Brain microvascular endothelial cell (primary cell): Measurements from ENCODE around the gene SCAF4.

Source experiments
- DNase-seq: peaks from one replicate; pipeline ENCODE4 v3.0.0-alpha.2; 2020
- H3K27ac ChIP-seq: fragments of 250-450 bp; sonication (Bioruptor Pico); 2 replicates; pipeline ENCODE4 v1.5.1; 2020; ENCODE audit warnings: mild to moderate bottlenecking, moderate library complexity
- H3K27me3 ChIP-seq: fragments of 250-450 bp; sonication (Bioruptor Pico); replicated peaks from 2 replicates; pipeline ENCODE4 v1.5.1; 2020; ENCODE audit warnings: mild to moderate bottlenecking
- H3K36me3 ChIP-seq: fragments of 250-450 bp; sonication (Bioruptor Pico); replicated peaks from 2 replicates; pipeline ENCODE4 v1.5.1; 2020; ENCODE audit warnings: mild to moderate bottlenecking
- H3K4me3 ChIP-seq: 2 replicates; pipeline ENCODE4 v1.5.1; 2011; ENCODE audit warnings: low read depth, mild to moderate bottlenecking, control low read depth, low read length, moderate library complexity
- in situ Hi-C: cut with HindIII; loops from 2 replicates; pipeline ENCODE4 v1.10.0; 2017; ENCODE audit warnings: low sequenced_read_pairs, low pct_ligation_motif_present
- TF ChIP-seq, protein P1 (sequence below): IDR thresholded peaks from 2 replicates; pipeline ENCODE4 v1.5.1; 2011; ENCODE audit warnings: low read depth, mild to moderate bottlenecking, moderate library complexity, low read length, control low read depth, inconsistent platforms; ENCODE audit errors: missing control alignments

Gene SCAF4

DNA sequence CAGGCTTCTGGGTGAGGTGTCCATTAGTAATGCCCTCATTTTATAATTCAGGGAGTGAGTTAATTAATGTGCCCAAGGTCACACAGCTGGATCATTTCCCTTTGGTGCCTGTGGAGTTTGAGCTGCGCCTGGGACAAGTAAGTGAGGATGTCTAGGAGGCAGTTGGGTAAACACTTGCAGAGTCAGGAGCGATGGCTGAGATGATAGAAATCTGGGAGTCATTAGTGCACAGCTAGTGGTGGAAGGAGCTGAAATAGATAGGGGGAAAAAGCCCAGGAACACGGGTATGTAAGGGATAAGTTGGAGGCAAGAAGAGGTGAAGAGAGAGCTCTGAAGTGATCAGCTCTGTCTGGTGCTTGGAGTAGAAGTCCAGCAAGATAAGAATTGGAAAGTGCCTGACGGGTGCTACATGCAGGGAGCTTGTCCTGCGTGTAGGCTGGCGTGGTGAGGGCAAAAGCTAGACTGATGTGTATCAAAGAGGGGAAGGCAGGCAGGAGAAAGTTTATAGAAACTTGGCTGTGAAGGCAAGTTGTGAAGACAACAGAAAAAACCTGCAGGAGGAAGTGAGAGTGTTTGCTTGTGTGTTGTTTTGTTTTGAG, 1.7 kb upstream of the SCAF4 start:
- Histone ChIP-seq H3K4me3 (no peak overlapping the region), H3K36me3 (no peaks in the 10 kb centered on the region), H3K27ac (no peak overlapping the region), H3K27me3 (no peaks in the 10 kb centered on the region)
- no peak for DNase-seq
- in situ Hi-C loops: no loop called here
- TF ChIP-seq, protein P1, sequence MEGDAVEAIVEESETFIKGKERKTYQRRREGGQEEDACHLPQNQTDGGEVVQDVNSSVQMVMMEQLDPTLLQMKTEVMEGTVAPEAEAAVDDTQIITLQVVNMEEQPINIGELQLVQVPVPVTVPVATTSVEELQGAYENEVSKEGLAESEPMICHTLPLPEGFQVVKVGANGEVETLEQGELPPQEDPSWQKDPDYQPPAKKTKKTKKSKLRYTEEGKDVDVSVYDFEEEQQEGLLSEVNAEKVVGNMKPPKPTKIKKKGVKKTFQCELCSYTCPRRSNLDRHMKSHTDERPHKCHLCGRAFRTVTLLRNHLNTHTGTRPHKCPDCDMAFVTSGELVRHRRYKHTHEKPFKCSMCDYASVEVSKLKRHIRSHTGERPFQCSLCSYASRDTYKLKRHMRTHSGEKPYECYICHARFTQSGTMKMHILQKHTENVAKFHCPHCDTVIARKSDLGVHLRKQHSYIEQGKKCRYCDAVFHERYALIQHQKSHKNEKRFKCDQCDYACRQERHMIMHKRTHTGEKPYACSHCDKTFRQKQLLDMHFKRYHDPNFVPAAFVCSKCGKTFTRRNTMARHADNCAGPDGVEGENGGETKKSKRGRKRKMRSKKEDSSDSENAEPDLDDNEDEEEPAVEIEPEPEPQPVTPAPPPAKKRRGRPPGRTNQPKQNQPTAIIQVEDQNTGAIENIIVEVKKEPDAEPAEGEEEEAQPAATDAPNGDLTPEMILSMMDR: no peak

DNA sequence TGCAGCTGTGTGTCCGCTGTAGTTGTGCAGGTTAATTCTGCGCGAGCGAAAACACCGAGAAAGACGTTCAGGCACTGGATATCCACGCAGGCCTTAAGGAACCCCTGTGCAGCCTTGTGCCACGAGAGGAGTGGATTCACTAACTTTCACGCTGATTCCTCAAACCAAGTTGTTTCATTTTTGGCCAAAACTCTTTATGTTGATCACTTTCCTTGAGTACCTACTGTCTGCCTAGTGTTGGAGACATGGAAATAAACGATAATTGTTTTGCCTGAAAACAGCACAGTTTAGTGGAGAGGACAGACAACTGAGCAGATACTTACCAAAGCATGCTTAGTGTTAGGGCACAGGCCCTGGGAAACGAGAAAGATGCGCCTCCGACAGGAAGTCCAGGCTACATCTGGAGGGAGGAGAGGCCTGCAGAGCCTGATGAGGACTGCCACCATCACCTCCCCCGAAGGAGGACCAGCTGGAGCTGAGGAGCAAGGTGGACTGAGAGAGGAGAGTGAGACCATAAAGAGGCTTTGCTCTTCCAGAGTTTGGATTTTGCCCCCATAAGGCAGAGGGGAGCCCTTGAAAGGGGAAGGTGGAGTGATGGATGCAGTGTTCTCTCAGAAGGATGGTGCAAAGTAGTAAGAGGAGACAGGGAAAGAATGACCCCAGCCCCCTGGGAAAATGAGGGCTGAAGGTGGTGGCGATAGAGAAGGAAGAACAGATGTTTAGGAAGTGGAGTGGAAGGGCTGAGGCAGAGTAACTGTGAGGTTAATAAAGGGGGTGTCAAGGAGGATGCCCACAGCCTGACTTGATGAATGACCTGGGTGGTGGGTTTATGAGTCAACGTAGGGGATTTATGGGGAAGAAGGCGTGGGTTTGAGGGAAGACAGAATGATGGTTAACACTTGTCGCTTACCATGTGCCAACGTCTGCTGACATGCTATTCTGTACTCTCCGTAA, 956 bp upstream of the SCAF4 start:
- TF ChIP-seq, protein P1: no peak
- in situ Hi-C loops: no loop called here
- DNase-seq: no peak
- peak overlapping the region; percentile 64 for H3K27ac ChIP-seq
- H3K27me3 ChIP-seq: no peaks in the 10 kb centered on the region
- no peaks in the 10 kb centered on the region for H3K36me3 ChIP-seq
- peak overlapping the region; percentile 61 for H3K4me3 ChIP-seq

DNA sequence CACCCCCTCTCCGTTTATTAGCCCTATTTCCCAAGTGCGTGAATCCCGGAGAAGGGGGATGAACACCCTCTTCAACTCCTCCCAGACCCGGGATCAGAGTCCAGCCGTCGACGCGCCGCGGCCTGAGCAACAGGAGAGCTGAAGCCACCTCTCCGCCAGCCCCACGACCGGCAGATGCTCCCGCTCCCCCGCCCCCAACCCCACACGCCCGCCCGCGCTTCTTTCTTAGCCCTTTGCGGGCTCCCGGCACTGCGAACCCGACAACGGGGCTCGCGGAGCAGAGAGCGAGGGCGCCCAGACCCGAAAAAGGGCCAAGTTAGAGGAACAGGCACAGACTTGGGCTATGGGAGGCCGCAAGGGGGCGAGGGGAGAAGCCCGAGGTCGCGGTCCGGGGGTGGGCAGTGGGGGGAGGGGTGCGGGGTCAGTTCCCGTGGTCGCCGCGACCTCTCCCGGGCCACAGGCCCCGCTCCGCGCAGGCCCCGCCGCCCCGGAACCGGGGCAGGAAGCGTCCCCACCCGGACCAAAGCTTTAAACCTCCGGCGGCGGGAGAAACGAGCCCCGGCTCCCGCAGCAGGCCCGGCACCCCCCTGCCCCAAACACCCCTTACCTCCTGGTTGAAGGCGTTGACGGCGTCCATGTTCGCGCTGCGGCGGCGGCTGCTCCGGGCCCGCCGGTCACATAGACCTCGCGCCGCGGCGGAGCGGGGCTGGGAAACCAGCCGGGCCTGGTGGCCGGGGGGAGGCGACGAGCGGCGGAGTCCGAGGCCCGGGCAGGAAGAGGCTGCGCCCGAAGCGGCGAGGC, 662 bp downstream of the SCAF4 start:
- Histone ChIP-seq H3K36me3 (no peaks in the 10 kb centered on the region), H3K27me3 (no peaks in the 10 kb centered on the region), H3K4me3 (peak overlapping the region; percentile 78), H3K27ac (peak overlapping the region; percentile 87)
- no peak for DNase-seq
- TF ChIP-seq, protein P1: no peak
- in situ Hi-C loops: no loop called here

DNA sequence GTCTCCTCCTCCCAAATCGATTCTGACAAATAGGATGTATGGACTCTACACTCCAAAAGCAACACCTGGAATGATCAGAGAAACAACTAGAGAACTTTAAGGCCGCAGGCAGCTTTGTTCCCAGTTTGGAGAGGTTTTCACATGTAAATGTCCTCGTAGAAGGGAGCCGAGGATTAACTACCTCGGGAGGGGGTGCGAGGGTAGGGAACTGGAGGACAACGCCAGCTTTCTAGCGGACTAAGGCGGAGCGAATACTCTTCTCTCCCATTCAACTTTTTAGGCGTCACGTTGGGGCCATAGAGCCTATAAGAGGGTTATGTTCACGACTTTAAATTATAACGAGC, 1.2 kb downstream of the SCAF4 start:
- in situ Hi-C loops: no loop called here

DNA sequence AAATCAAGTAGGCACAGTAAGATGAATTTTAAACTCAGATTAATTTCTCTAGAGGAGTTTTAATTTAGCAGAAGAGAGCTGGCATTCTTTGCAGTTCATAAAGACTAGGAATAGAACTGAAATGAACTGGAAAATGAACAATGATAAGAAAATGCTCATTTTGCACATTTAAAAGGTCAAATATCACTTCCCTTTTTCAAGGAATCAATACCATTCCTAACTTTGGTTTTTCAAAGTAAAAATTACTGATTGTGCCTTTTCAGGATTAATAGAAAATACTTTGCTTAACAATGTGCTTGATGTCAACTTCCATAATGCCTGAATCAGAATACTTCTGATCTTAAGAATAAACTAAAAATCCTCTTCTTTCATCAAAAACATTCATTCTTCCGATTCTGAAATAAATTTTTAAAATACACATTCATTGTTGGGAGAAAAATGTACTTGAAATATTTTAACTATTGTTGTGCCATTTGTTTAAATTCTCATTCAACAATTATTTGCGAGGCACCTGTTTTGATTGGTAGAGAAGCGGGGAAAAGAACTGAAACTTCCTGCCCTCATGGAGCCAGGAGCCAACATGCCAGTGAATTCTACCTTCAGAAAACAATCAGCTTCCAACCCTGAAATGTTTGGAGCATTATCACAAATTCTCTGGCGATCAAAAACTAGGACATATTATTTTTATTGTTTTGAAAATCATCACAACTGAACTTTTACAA, 2.1 kb downstream of the SCAF4 start:
- in situ Hi-C loops: no loop called here
- no peak for DNase-seq
- Histone ChIP-seq H3K27ac (no peak overlapping the region), H3K4me3 (peak overlapping the region; percentile 78), H3K36me3 (no peaks in the 10 kb centered on the region), H3K27me3 (no peaks in the 10 kb centered on the region)
- TF ChIP-seq, protein P1: no peak

More for the DNA sequence above, 1.2 kb downstream of the SCAF4 start:
- Histone ChIP-seq H3K4me3 (peak overlapping the region; percentile 78), H3K27ac (peak overlapping the region; percentile 87), H3K27me3 (no peaks in the 10 kb centered on the region), H3K36me3 (no peaks in the 10 kb centered on the region)
- TF ChIP-seq, protein P1: no peak
- DNase-seq: no peak
